Measurements from ENCODE around the gene FUBP3. TPM values are rescaled to one million over a fixed set of nuclear protein-coding genes. Genes with fewer than 3 reads are reported as not detected.
A peak's percentile ranks its signal among the peaks of the same experiment; 100 is the strongest.

The FUBP3 gene
- total RNA-seq, 1 donor from 2014 or later: 87.2 TPM

- Mint-ChIP-seq H3K27ac (no peak overlapping the region), H3K27me3 (ENCODE audit: insufficient read depth, low read depth) (peaks cover 30% of the 10 kb centered on the region), H3K4me1 (peaks cover 28% of the 10 kb centered on the region), H3K4me3 (peak overlapping the region; percentile 47), H3K36me3 (no peaks in the 10 kb centered on the region), H3K9me3 (no peaks in the 10 kb centered on the region)
- no peak overlapping the region for H3K9ac ChIP-seq
- H3F3A ChIP-seq (ENCODE audit: low read depth): no peaks in the 10 kb centered on the region
- no peak for TF ChIP-seq CTCF (IDR thresholded peaks at IDR 0.05)
- TF ChIP-seq EZH2phosphoT487 (IDR thresholded peaks at IDR 0.05): no peak
- TF ChIP-seq EZH2 (IDR thresholded peaks at IDR 0.05): no peak
- H3K36me3 ChIP-seq: no peaks in the 10 kb centered on the region
- H3K4me2 ChIP-seq: no peak overlapping the region
- no peak overlapping the region for H3K27ac ChIP-seq
- peaks cover 5% of the 10 kb centered on the region for H3K27me3 ChIP-seq
- H3K4me3 ChIP-seq: no peak overlapping the region
- H3K9me3 ChIP-seq (ENCODE audit: low read depth): no peaks in the 10 kb centered on the region
- no peaks in the 10 kb centered on the region for H4K20me1 ChIP-seq (ENCODE audit: low read depth)
- no peak for DNase-seq (ENCODE audit: low spot score)
- peak overlapping the region; percentile 79 for H2AFZ ChIP-seq (replicated peaks)
- no peaks in the 10 kb centered on the region for H3K79me2 ChIP-seq (ENCODE audit: low read depth)
- peaks cover 20% of the 10 kb centered on the region for H3K4me1 ChIP-seq
Measured at GRCh38 chr9:130537346-130538050, 41.9 kb upstream of the FUBP3 start.

- DNase-seq (ENCODE audit: low spot score): no peak
- TF ChIP-seq CTCF (IDR thresholded peaks at IDR 0.05): no peak
- TF ChIP-seq EZH2phosphoT487 (IDR thresholded peaks at IDR 0.05): no peak
- no peak for TF ChIP-seq EZH2 (IDR thresholded peaks at IDR 0.05)
- H3K4me2 ChIP-seq: no peak overlapping the region
- H3K27ac ChIP-seq: no peak overlapping the region
- no peak overlapping the region for H2AFZ ChIP-seq (replicated peaks)
- peaks cover 31% of the 10 kb centered on the region for H3K27me3 Mint-ChIP-seq (ENCODE audit: insufficient read depth, low read depth)
- H3K79me2 ChIP-seq (ENCODE audit: low read depth): no peaks in the 10 kb centered on the region
- H3K4me1 Mint-ChIP-seq: peaks cover 31% of the 10 kb centered on the region
- no peak overlapping the region for H3K27ac Mint-ChIP-seq
- no peak overlapping the region for H3K9ac ChIP-seq
- H3K9me3 Mint-ChIP-seq: no peaks in the 10 kb centered on the region
- no peaks in the 10 kb centered on the region for H4K20me1 ChIP-seq (ENCODE audit: low read depth)
- no peak overlapping the region for H3K4me3 ChIP-seq
- H3F3A ChIP-seq (ENCODE audit: low read depth): no peaks in the 10 kb centered on the region
- no peaks in the 10 kb centered on the region for H3K9me3 ChIP-seq (ENCODE audit: low read depth)
- peaks cover 5% of the 10 kb centered on the region for H3K27me3 ChIP-seq
- no peaks in the 10 kb centered on the region for H3K36me3 Mint-ChIP-seq
- H3K36me3 ChIP-seq: no peaks in the 10 kb centered on the region
- peaks cover 20% of the 10 kb centered on the region for H3K4me1 ChIP-seq
- H3K4me3 Mint-ChIP-seq: no peak overlapping the region
Measured at GRCh38 chr9:130539420-130540223, 39.8 kb upstream of the FUBP3 start.

GRCh38 chr9:130541533-130541932 is 37.8 kb upstream of the FUBP3 start:
- H3K27me3 Mint-ChIP-seq (ENCODE audit: insufficient read depth, low read depth): peaks cover 29% of the 10 kb centered on the region
- no peak overlapping the region for H3K27ac ChIP-seq
- H3K27me3 ChIP-seq: peaks cover 4% of the 10 kb centered on the region
- no peaks in the 10 kb centered on the region for H3K9me3 ChIP-seq (ENCODE audit: low read depth)
- no peak overlapping the region for H3K9ac ChIP-seq
- H3K27ac Mint-ChIP-seq: no peak overlapping the region
- no peak overlapping the region for H3K4me3 ChIP-seq
- no peaks in the 10 kb centered on the region for H3F3A ChIP-seq (ENCODE audit: low read depth)
- H3K4me2 ChIP-seq: no peak overlapping the region
- TF ChIP-seq EZH2phosphoT487 (IDR thresholded peaks at IDR 0.05) (no peak), EZH2 (IDR thresholded peaks at IDR 0.05) (no peak), CTCF (IDR thresholded peaks at IDR 0.05) (no peak)
- H3K36me3 Mint-ChIP-seq: no peaks in the 10 kb centered on the region
- peaks cover 23% of the 10 kb centered on the region for H3K4me1 Mint-ChIP-seq
- H2AFZ ChIP-seq (replicated peaks): no peak overlapping the region
- H3K79me2 ChIP-seq (ENCODE audit: low read depth): no peaks in the 10 kb centered on the region
- no peak for DNase-seq (ENCODE audit: low spot score)
- peaks cover 7% of the 10 kb centered on the region for H3K4me1 ChIP-seq
- no peak overlapping the region for H3K4me3 Mint-ChIP-seq
- H3K36me3 ChIP-seq: no peaks in the 10 kb centered on the region
- no peaks in the 10 kb centered on the region for H4K20me1 ChIP-seq (ENCODE audit: low read depth)
- H3K9me3 Mint-ChIP-seq: no peaks in the 10 kb centered on the region

All from neural progenitor cell (in vitro differentiated cells).